Vein endothelial cell (primary cell): ENCODE results near the gene ACSF2. TPM values are rescaled to one million over a fixed set of nuclear protein-coding genes. Genes with fewer than 3 reads are reported as not detected.

Source experiments
- small RNA-seq: library from RNA; depleted of rRNA; stranded (forward); fragments of <200 nt; gene quantifications from one replicate; pipeline ENCODE3, GENCODE V24; 2012
- total RNA-seq: library from RNA; depleted of rRNA; stranded (reverse); fragments of >200 nt; gene quantifications from 2 replicates; pipeline ENCODE4 v1.2.3, GENCODE V29; 2012

ACSF2 gene
- 9.9 and 17.3 TPM in 2 replicates for total RNA-seq

GRCh38 chr17:50425682-50426471 is at the start of gene ACSF2:
ACSF2 (plus strand) TSS chr17:50426218; CDS start chr17:50426262, 44 bp downstream.

GRCh38 chr17:50397111-50397918 is 28.7 kb upstream of the ACSF2 start, which contains the start of gene LRRC59:
LRRC59 (minus strand) TSS chr17:50397523; CDS start chr17:50397317, 206 bp downstream.

GRCh38 chr17:50468304-50469207 is 42.5 kb downstream of the ACSF2 start, which contains the start of gene CHAD:
CHAD (minus strand) TSS chr17:50468880; CDS start chr17:50468813, 67 bp downstream.

GRCh38 chr17:50478391-50479381 is 52.7 kb downstream of the ACSF2 start, which contains the start of gene RSAD1:
RSAD1 (plus strand) TSS chr17:50478860; CDS start chr17:50478885, 25 bp downstream.

GRCh38 chr17:50507871-50508572 is 82.0 kb downstream of the ACSF2 start, which contains the start of gene MYCBPAP:
MYCBPAP (plus strand) TSS chr17:50508439; CDS start chr17:50508675, 236 bp downstream.

Small RNA genes within 50 kb of the gene (small RNA-seq; reads per million reads assigned to genes)
- gene RF00019: not detected

Other genes starting within 250 kb of the ACSF2 start
- gene COL1A1, start 224.6 kb upstream of the ACSF2 start, total RNA-seq: 9.5 and 38.4 TPM in 2 replicates
- under 0.01 and 0.29 TPM in 2 replicates for gene TMEM92, start 151.8 kb upstream of the ACSF2 start, total RNA-seq
- 25.0 and 33.3 TPM in 2 replicates for gene XYLT2, start 80.1 kb upstream of the ACSF2 start, total RNA-seq
- gene MRPL27, start 53.0 kb upstream of the ACSF2 start, total RNA-seq: 55.9 and 63.3 TPM in 2 replicates
- 2.3 and 3.3 TPM in 2 replicates for gene EME1, start 53.0 kb upstream of the ACSF2 start, total RNA-seq
- gene LRRC59, start 28.7 kb upstream of the ACSF2 start, total RNA-seq: 172 and 226 TPM in 2 replicates
- gene CHAD, start 42.7 kb downstream of the ACSF2 start, total RNA-seq: not detected in 2 replicates
- gene RSAD1, start 52.6 kb downstream of the ACSF2 start, total RNA-seq: 24.9 and 28.4 TPM in 2 replicates
- 0.29 TPM in 1 of 2 replicates, not detected in the other for gene MYCBPAP, start 82.2 kb downstream of the ACSF2 start, total RNA-seq
- gene EPN3, start 106.5 kb downstream of the ACSF2 start, total RNA-seq: under 0.01 TPM in 1 of 2 replicates, not detected in the other
- gene SPATA20, start 121.0 kb downstream of the ACSF2 start, total RNA-seq: 52.6 and 56.7 TPM in 2 replicates
- not detected in 2 replicates for gene CACNA1G, start 134.5 kb downstream of the ACSF2 start, total RNA-seq
- 1.7 and 5.2 TPM in 2 replicates for gene ABCC3, start 208.7 kb downstream of the ACSF2 start, total RNA-seq